NCI-H1105 treated with DMSO at 0.1 percent for 48 hours (cell line): ENCODE results near the gene ENTPD7.

Experiments used
- DNase-seq: peaks from one replicate; lab custom pipeline; 2025; lab: John Stamatoyannopoulos, UW

Gene ENTPD7

DNA sequence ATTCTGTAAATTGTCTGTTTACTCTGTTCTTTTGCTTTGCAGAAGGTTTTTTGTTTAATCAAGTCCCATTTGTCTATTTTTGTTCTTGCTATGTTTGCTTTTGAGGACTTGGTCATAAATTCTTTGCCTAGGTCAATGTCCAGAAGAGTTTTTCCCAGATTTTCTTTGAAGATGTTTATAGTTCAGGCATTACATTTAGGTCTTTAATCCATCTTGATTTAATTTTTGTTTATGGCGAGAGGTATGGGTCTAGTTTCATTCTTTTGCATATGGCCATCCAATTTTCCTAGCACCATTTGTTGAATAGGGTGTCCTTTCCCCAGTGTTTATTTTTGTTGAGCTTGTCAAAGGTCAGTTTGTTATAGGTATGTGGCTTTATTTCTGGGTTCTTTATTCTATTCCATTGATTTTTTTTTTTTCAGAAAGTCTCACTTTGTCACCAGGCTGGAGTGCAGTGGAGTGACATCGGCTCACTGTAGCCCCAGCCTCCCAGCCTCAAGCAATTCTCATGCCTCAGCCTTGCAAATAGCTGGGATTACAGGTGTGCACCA is 11.6 kb upstream of the ENTPD7 start:
- no peak for DNase-seq

DNA sequence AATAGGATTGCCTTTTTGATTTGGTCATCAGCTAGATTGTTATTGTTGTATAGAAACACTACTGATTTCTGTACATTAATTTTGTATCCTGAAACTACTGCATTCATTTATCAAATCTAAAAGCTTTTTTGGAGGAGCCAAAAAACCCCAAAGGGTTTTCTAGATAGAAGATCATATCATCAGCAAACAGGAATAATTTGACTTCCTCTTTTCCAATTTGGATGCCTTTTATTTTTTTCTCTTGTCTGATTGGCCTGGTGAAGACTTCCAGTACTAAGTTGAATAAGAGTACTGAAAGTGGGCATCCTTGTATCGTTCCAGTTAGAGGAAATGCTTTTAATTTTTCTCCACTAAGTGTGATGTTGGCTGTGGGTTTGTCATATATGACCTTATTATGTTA is 10.6 kb upstream of the ENTPD7 start:
- DNase-seq: no peak

DNA sequence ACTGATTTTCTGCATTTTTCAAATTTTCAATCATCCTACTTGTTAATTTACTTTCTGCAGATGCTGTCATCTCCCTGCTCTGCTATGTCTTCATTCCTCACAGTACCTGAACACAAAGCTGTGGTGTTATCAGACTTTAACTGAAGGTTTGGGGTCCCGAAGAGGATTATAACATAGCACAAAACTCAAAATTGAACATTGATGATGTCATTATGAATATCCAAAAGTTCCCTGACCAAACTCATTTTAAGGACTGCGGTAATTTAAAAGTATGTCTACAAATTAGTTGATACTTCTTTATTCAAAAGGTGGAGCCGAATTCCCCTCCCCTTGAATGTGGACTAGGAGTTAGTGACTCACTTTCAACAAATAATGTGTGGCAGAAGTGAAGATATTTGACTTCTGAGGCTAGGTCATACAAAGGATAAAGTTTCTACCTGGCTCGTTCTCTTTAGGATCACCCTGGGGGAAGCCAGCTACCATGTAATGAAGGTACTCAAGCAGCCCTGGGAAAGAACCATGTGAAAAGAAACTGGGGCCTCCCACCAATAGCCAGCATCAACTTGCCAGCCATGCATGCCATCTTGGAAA is 6.4 kb upstream of the ENTPD7 start:
- no peak for DNase-seq

DNA sequence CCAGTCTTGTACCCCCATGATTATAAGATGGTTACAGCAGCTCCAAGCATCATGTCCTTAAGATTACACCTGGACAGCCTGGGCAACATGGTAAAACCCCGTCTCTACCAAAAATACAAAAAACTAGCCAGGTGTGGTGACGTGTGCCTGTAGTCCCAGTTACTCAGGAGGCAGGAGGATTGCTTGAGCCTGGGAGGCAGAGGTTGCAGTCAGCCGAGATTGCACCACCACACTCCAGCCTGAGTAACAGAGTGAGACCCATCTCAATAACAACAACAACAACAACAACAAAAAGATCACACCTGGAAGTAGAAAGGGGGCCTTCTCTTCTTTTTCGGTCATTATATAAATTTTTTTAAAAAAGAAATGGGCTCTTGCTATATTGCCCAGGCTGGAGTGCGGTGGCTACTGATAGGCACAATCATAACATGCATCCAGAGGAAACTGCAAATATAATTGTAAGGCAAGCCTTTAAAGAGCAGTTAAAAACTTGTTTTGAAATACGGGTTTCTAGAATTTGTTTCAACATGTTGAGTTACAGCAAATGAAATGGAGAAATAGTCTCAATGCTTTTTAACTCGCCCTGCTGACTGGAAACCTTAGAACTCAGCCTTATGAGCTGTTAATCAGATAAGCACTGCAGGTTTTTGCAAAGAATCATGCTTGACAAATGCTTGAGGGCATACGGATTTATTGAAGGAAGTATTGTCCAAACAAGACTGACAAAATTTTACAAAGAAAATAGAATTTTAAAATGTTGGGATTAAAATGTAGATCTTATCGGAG is 4.7 kb upstream of the ENTPD7 start:
- DNase-seq: no peak

DNA sequence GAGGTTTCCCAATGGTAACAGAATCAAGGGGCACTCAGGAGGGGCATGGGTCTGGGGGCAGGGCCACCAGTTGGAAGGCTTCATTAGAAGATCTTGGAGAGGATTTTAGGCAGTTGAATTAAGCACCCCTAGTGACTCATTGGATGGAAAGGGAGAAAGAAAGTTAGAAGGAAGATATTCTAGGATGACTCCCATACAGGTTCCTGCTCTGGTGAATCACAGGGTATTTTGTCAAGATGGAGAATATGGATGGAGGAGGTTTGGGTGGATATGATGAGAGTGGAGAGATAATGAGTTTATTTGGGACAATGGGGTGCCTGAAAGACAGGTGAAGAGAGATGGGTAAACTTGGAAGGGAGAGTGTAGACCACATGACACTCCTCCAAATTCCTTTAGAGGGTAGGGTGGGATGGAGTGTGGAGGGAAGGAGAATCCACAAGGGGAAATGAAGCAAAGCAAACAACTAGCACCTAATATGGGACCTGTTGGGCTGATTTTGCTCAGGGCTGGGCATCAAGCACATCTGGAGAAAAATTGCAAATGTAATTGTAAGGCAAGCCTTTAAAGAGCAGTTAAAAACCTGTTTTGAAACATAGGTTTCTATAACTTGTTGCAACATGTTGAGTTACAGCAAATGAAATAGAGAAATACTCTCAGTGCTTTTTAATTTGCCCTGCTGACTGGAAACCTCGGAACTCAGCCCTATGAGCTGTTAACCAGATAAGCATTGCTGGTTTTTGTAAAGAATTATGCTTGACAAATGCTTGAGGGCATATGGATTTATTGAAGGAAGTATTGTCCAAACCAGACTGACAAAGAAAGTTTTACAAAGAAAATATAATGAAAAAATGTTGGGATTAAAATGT is 2.9 kb upstream of the ENTPD7 start:
- DNase-seq: no peak

DNA sequence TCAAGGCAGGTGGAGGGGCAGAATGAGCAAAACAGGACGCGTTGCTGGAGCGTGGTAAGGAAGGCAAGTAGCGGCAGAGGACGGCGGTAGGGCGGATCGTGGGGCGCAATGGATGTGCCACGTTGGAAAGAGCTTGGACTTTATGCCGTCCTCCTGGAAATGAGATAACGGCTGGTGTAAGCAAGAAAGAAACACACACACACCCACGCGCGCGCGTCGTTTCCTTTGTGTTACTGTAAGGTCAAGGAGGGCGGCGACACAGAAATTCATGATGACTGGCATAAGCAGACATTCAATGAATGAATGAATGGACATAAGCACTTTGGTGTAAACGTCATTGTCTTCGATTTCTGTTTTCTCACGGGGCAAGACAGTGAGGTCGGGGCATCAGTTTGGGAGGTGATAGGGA is 683 bp upstream of the ENTPD7 start:
- DNase-seq: peak; percentile 13

DNA sequence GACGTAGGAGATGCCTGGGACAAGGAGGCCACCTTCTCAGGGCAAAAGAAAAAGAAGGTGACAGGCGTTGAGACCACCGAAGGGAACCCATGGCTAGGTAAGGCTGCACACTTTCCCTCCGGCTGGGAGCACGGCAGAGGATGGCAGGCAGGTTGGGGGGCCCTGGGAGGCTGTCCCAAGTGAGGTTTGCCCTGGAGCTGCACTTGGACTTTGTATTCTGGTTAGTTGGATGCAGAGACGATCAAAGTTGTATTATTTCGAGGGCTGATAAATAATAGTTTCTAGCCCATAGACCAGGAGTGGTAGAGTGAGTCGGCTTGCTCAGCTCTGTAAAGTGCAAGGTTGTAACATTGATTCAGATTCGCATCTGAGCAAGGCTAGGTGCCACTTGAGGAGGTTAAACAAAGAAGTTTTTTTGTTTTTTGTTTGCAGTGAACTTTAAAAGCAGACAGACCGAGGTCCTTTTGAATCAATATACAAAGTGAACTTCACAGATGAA is 608 bp downstream of the ENTPD7 start:
- DNase-seq: no peak

DNA sequence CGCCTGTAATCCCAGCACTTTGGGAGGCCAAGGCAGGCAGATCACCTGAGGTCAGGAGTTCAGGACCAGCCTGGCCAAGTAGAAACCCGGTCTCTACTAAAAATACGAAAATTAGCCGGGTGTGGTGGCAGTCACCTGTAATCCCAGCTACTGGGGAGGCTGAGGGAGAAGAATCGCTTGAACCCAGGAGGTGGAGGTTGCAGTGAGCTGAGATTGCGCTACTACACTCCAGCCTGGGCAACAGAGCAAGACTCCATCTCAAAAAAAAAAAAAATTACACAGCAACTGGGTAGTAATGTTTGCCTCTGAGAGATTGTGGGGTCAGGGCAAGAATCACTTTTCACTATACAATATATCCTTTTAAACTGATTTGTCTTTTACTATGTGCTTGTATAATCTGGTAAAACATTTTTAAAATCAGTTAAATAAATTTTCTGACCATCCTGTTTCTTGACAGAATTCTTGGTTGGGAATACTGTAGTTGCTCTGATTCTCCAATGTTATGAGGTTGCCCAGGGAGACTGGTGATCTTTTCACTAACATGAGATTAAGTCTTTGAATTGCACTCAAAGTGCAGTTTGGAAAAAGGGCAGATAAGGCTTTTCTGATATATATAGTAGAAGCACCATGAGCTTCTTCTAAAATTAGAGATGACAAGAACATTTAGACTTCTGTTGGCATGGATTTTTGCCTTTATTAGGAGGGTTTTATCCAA is 1.5 kb downstream of the ENTPD7 start:
- DNase-seq: no peak

DNA sequence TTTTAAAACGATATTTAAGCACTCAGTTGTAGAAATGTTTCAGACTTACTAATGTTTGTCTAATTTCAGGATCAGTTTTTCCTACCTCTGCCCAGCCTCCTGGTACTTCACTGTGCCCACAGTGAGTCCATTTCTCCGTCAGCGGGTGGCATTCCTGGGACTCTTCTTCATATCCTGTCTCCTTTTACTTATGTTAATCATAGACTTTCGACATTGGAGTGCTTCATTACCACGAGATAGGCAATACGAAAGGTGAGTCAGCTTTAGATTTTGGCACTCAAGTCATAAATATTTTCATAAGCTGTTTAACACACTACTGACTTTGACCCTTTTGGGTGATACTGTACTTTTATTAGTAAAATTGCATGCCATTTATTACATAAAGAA is 2.1 kb downstream of the ENTPD7 start:
- no peak for DNase-seq

DNA sequence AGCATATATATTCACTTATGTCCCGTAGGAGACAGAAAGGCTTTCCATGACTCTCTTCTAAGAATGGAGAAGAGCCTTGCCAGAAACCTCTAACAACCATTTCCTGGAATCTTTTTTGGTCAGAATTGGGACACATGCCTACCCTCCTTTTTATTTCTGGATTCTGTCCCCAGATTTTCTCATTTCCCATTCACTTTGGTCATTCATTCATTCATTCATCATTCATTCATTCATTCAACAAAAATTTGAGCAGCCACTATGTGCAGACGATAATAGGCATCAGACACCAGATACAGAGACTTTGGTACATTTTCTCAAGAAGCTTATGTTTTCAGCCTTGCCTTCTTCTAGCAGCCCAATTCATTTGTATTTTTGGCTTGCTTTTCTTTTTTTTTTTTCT is 6.0 kb downstream of the ENTPD7 start:
- DNase-seq: no peak

DNA sequence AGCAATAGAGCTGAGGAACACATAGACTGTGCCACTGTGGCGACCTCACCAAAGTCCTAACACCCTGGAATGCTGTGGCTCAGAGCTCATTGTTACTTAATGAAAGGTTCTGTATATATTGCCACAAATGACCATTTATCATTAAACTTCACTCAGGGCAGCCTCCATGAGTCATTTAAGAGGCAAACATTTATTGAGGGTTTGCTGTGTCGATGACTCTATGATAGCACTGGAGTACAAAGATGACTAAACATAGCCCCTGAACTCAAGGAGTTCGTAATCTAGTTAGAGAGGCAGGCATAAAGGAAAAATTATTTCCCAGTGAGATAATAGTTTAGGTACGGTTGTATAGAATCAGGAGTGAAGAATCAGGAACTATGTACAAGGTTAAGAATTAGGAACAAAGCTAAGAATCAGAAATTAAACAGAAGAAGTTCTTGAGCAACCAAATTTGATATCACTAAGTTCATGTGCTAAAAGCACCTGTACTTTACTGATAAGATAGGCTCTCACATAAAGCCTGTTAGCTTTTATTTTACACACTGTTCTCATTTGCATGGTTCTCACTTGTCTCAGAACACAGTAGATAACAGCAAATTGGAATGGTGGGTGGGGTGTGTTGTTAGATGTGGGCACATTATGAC is 7.9 kb downstream of the ENTPD7 start:
- DNase-seq: no peak

DNA sequence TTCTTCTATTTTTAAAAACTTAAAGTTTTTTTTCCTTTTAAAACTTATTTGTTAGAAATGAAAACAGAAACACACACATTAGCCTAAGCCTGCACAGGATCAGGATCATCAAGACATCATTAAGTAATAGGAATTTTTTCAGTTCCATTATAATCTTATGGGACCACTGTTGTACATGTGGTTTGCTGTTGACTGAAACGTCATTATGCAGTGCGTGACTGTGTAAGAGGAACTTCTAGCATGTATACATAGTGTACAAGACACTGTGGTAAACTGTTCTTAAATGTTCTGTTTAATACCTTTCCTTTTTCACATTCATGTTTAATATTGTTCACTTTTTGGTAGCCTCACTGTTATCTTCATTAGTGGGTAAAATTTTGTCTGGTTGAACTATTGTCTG is 12.1 kb downstream of the ENTPD7 start:
- DNase-seq: no peak

DNA sequence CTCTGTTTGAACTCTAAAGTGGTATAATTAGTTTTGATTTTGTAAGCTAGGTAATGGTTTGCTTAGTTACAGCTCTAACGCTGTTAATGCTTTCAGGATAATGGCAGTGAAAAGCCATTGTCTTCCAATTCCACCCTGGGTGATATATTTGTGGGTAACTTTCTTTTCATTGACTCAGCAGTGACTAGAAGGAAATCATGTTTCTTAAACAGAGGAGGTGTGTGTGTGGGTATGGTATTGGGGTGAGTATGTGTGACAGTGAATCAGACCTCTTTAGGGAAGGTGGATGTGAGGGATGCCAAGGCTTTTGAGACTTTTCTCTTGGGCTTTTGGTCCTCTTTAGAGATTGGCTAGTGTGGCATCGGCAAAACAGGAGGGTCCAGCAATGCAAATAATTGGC is 13.6 kb downstream of the ENTPD7 start:
- DNase-seq: no peak

DNA sequence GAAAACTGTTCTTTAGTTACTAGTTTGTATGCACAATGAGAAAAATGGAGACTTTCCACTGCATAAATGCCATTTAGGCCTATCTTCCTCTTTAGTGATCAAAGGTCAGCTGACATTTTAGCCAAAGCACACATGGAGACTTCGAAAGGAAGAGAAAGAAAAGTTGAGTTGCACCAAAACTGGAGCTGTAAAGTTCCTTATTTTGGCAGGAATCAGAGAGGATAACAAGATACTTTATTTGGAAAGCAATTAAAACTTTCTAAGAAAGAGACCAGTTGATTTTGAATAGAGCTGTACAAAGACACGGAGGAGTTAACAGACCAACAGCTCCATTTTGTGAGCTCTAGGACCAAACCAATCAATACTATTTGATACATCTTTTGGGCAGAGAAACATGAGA is 14.2 kb downstream of the ENTPD7 start:
- no peak for DNase-seq

DNA sequence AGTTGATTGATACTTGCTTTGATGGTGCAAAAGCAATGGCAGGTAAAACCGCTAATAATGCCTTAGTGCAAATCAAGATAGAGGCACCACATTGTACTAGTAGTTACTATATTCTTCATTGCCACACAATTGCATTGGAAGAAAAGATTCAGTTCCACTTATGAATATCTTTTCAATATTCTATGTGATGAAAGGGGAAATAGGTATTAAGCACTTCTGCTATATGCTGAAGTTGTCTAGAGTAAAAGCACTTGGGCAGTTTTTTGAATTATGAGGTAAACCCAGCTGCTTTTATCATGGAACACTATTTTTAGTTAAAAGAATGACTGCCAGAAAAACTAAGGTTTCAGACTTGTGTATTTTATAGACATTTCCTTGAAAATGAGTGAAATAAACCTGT is 15.5 kb downstream of the ENTPD7 start:
- DNase-seq: no peak

DNA sequence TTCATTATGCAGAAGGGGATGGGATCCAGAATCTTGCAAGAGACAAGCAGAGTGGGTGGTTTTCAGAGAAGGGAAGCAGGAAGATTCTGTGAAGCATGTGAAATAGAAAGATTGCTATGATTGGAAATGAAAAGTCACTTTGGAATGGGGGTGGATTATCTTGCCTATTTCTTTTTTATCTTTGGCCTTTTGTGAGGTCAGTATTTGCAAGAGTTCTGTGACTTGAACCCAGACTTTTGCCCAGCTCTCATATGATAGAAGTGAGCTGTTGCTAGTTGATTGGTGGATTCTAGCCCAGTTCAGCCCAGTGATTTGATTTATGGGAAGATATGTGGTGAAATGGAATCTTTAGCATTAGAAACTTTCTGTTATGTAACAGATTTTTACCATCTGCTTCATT is 17.1 kb downstream of the ENTPD7 start:
- DNase-seq: no peak

DNA sequence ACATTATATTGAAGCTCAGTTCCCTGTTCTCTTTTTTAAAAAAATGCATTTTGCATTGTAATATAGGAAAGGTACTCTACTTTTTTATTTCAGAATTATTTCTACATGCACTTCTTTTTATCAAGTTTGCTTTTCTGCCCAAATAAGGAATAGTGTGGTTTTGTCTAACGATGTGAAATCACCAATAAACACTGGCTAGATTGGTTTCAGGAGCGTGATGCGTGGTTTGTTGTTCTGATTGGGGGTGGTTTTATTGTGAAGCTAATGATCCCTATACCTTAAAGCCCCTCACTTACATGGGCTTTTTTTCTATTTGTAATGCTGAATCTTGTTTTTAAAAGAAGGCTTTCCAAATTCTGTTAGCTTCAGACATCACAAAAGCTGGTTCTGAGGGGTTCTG is 17.6 kb downstream of the ENTPD7 start:
- no peak for DNase-seq

DNA sequence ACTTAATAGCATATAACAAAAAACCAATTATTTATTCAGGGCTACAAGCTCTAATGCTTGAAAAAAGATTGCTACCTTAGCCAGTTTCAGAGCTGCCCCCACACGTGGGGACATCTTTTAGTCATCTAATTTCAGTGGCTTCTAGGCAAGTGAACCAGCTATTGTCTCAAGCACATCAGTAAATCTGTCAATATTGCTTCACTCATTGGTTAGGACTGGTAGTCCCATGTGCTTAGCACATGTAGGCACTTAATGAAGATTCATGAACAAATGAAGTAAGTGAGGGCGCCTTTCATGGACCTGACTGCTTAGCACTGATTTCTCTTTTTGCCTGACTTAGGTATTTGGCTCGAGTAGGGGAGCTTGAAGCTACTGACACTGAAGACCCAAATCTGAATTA is 19.6 kb downstream of the ENTPD7 start:
- no peak for DNase-seq

DNA sequence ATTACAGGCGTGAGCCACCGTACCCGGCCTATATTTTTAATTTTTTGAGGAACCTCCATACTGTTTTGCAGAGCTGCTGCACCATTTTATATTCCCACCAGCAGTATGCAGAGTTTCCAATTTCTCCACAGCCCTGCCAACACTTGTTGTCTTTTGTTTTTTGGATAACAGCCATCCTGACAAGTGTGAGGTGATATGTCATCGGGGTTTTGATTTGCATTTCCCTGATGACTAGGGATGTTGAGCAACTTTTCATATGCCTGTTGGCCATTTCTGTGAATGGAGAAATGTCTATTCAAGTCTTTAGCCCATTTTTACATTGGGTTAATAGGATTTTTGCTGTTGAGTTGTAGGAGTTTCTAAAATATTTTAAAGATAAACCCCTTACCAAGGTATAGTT is 22.2 kb downstream of the ENTPD7 start:
- DNase-seq: no peak

DNA sequence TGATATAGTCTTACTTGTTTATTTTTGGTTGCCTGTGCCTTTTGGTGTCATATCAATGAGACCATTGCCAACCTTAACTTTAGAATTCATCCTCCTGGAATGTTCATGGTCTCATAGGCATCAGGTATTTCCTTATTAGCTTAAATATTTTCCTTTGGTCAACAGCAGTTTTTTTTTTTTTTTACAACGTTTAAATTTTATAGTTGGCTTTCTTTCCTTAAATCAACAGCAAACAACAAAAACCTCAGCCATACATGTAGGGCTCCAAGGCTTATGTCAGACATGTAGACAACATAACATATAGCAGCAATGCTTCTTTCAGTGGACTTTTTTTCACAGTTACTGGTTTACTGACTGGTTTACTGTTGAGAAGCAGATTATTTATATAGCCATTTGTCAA is 22.7 kb downstream of the ENTPD7 start:
- DNase-seq: no peak

DNA sequence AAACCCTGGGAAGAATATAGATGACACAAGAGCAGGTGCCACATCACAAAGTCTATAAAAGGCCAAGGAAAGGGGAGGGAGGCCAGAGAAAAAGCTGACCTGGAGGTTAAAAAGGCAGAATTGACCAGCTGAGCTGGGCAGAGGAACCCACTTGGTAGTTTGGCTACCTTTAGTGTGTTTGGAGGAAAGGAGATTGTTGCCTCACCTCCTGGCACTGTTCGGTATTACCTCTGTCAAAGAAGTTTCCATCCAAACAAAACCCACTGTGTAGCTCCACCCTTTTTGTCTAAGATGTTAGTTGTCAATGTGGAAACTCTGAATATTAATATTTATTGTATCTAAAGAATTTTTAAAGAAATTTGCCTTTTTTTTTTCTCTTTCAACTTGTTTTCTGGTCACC is 23.4 kb downstream of the ENTPD7 start:
- no peak for DNase-seq

DNA sequence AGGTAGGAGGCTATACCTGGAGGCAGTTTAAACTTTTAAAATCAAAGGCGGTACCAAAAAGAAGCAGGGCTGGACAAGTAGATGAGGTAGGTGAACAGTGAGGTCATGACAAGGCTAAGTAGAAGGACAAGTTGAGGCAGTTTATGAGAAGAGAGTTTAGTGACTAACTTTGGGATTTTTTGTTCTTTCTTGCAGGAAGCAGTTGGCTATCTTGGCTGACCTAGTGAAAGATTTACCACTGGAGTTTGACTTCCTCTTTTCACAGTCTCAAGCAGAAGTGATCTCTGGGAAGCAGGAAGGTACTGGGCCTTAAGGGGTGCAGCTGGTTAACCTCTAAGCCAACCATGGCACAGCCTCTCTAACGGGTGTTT is 26.3 kb downstream of the ENTPD7 start:
- DNase-seq: no peak
